Retina (tissue), 1 donor: Measurements from ENCODE around the gene CPTP.

Experiments used
- DNase-seq: peaks from one replicate; pipeline ENCODE4 v3.0.0-alpha.2; 2016

The CPTP gene

GRCh38 chr1:1292851-1293250 is 31.8 kb upstream of the CPTP start:
- DNase-seq: no peak

- DNase-seq: no peak
These were observed 31.0 kb upstream of the CPTP start for GRCh38 chr1:1293263-1294249.

- DNase-seq: no peak
These were observed 30.2 kb upstream of the CPTP start for GRCh38 chr1:1294250-1294890.

- DNase-seq: no peak
These were observed 29.3 kb upstream of the CPTP start for GRCh38 chr1:1295154-1295923.

GRCh38 chr1:1296070-1297061 is 28.2 kb upstream of the CPTP start:
- DNase-seq: no peak

- no peak for DNase-seq
These were observed 26.7 kb upstream of the CPTP start for GRCh38 chr1:1297802-1298424.

- DNase-seq: peak; percentile 86
These were observed 25.5 kb upstream of the CPTP start for GRCh38 chr1:1298861-1299685.

GRCh38 chr1:1299686-1300351 is 24.8 kb upstream of the CPTP start:
- DNase-seq: no peak

GRCh38 chr1:1300352-1300739 is 24.3 kb upstream of the CPTP start:
- DNase-seq: no peak

GRCh38 chr1:1302006-1302430 is 22.6 kb upstream of the CPTP start:
- no peak for DNase-seq

GRCh38 chr1:1302951-1303509 is 21.6 kb upstream of the CPTP start:
- DNase-seq: no peak

GRCh38 chr1:1303736-1304135 is 20.9 kb upstream of the CPTP start:
- no peak for DNase-seq

- DNase-seq: peak; percentile 95
These were observed 20.0 kb upstream of the CPTP start for GRCh38 chr1:1304331-1305299.

GRCh38 chr1:1305300-1306069 is 19.1 kb upstream of the CPTP start:
- DNase-seq: no peak

GRCh38 chr1:1306070-1306660 is 18.4 kb upstream of the CPTP start:
- no peak for DNase-seq

- DNase-seq: no peak
These were observed 17.8 kb upstream of the CPTP start for GRCh38 chr1:1306661-1307260.
